IPS-18a (cell line): ENCODE data around the gene GPR68.
"Not testable (repeated sequence)": the region's sequence is repeated elsewhere in the genome, so short reads cannot be mapped to it uniquely, and the experiment has no call there.

Experiments
- H3K27ac ChIP-seq: one replicate; pipeline ENCODE4 v1.5.1; 2013; ENCODE audit warnings: low read length
- H3K27me3 ChIP-seq: one replicate; pipeline ENCODE4 v1.6.1; 2013; ENCODE audit warnings: mild to moderate bottlenecking, low read length; ENCODE audit not compliant: control insufficient read depth, insufficient read depth
- H3K36me3 ChIP-seq: one replicate; pipeline ENCODE4 v1.6.1; 2013; ENCODE audit warnings: low read depth, low read length; ENCODE audit not compliant: control insufficient read depth
- H3K4me1 ChIP-seq: one replicate; pipeline ENCODE4 v1.6.1; 2013; ENCODE audit warnings: low read depth, low read length; ENCODE audit not compliant: control insufficient read depth
- H3K4me3 ChIP-seq: one replicate; pipeline ENCODE4 v1.5.1; 2013; ENCODE audit warnings: low read length
- H3K9ac ChIP-seq: one replicate; pipeline ENCODE4 v1.6.1; 2013; ENCODE audit warnings: mild to moderate bottlenecking, low read length, moderate library complexity
- H3K9me3 ChIP-seq: one replicate; pipeline ENCODE4 v1.6.1; 2013; ENCODE audit warnings: low read depth, low read length; ENCODE audit not compliant: control insufficient read depth

The GPR68 gene

GRCh38 chr14:91232603-91233002, 11.9 kb downstream of the GPR68 start:
- Histone ChIP-seq H3K9ac (no peak overlapping the region), H3K9me3 (no peaks in the 10 kb centered on the region), H3K27ac (no peak overlapping the region), H3K4me1 (peaks cover 13% of the 10 kb centered on the region), H3K4me3 (no peak overlapping the region), H3K36me3 (no peaks in the 10 kb centered on the region), H3K27me3 (no peaks in the 10 kb centered on the region)

GRCh38 chr14:91232052-91232451, 12.5 kb downstream of the GPR68 start:
- no peak overlapping the region for H3K27ac ChIP-seq

DNA sequence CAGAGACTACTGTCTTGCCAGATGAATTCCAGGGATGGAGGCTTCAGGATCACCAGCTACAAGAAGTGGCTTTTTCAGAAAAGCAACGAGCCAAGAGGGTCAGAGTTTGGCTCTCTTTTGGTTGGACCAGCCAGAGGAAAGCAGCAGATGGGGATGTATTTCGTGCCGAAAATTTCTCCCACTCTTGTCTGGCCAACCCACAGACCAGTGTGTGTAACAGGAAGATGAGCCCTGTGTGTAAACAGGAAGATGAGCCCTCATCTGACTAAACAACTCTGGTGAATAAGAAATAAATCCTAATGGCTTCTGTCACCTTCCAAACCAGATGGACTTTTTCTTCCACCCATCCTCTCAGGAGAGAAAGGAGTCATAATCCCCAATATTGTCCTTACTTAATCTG, 13.1 kb downstream of the GPR68 start:
- Histone ChIP-seq H3K9ac (no peak overlapping the region), H3K27ac (no peak overlapping the region), H3K4me1 (peaks cover 13% of the 10 kb centered on the region)

More at GRCh38 chr14:91232052-91232451, 12.5 kb downstream of the GPR68 start:
- H3K27me3 ChIP-seq: no peaks in the 10 kb centered on the region
- H3K4me3 ChIP-seq: no peak overlapping the region
- peaks cover 13% of the 10 kb centered on the region for H3K4me1 ChIP-seq
- H3K9ac ChIP-seq: no peak overlapping the region
- no peaks in the 10 kb centered on the region for H3K9me3 ChIP-seq
- no peaks in the 10 kb centered on the region for H3K36me3 ChIP-seq

GRCh38 chr14:91230397-91231035, 14.0 kb downstream of the GPR68 start:
- Histone ChIP-seq H3K9me3 (no peaks in the 10 kb centered on the region), H3K36me3 (no peaks in the 10 kb centered on the region), H3K4me3 (no peak overlapping the region), H3K27me3 (no peaks in the 10 kb centered on the region), H3K27ac (no peak overlapping the region), H3K4me1 (peaks cover 13% of the 10 kb centered on the region), H3K9ac (no peak overlapping the region)

More for the DNA sequence above, 13.1 kb downstream of the GPR68 start:
- H3K9me3 ChIP-seq: no peaks in the 10 kb centered on the region
- no peaks in the 10 kb centered on the region for H3K27me3 ChIP-seq
- H3K4me3 ChIP-seq: no peak overlapping the region
- no peaks in the 10 kb centered on the region for H3K36me3 ChIP-seq

DNA sequence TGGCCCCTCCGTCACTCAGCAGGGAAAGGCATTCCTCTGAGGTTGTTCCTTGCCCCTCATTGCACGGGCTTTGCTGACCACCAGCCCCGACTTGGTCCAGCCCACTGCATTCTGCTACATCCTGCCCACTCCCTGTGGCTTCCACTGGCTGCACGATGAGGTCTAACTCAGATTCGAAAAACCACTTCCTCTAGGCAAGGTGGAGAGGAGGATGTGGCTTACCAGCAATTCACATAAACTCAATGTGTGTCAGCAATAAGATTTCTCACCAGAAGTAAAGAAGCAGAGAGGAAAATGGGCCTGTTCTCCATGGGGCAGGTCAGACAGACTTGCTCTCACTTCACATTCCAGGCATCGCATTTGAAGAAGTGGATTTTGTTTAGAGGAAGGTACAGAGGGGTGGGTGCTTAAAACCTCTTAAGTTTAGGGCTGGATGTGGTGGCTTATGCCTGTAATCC, 14.7 kb downstream of the GPR68 start:
- peaks cover 13% of the 10 kb centered on the region for H3K4me1 ChIP-seq
- no peak overlapping the region for H3K27ac ChIP-seq
- H3K9me3 ChIP-seq: no peaks in the 10 kb centered on the region
- H3K27me3 ChIP-seq: no peaks in the 10 kb centered on the region
- H3K36me3 ChIP-seq: no peaks in the 10 kb centered on the region
- no peak overlapping the region for H3K4me3 ChIP-seq
- H3K9ac ChIP-seq: no peak overlapping the region

- Histone ChIP-seq H3K4me3 (no peak overlapping the region), H3K4me1 (peaks cover 13% of the 10 kb centered on the region), H3K27me3 (no peaks in the 10 kb centered on the region), H3K27ac (no peak overlapping the region), H3K9ac (no peak overlapping the region), H3K9me3 (no peaks in the 10 kb centered on the region), H3K36me3 (no peaks in the 10 kb centered on the region)
Observed at GRCh38 chr14:91229005-91229382, 15.5 kb downstream of the GPR68 start.

GRCh38 chr14:91228112-91229004, 16.1 kb downstream of the GPR68 start:
- Histone ChIP-seq H3K27ac (no peak overlapping the region), H3K4me1 (peaks cover 13% of the 10 kb centered on the region), H3K27me3 (no peaks in the 10 kb centered on the region), H3K9me3 (no peaks in the 10 kb centered on the region), H3K4me3 (no peak overlapping the region), H3K36me3 (no peaks in the 10 kb centered on the region), H3K9ac (no peak overlapping the region)

DNA sequence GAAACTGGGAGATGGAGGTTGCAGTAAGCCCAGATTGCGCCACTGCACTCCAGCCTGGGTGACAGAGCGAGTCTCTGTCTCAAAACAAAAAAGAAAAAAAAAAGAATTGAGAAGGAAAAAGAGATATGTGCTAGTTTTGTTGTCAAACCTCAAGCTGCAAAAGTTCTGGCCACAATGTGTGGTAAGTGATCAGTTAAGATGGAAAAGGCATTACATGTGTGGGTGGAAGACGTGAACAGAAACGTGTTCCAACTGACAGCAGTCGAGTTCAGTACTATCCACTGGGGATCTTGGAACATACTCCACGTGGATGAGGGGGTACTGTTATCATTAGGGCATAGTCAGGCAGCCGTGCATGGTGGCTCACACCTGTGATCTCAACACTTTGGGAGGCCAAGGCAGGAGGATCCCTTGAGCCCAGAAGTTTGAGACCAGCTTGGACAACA, 17.3 kb downstream of the GPR68 start:
- Histone ChIP-seq H3K27ac (no peak overlapping the region), H3K4me1 (peaks cover 13% of the 10 kb centered on the region)

DNA sequence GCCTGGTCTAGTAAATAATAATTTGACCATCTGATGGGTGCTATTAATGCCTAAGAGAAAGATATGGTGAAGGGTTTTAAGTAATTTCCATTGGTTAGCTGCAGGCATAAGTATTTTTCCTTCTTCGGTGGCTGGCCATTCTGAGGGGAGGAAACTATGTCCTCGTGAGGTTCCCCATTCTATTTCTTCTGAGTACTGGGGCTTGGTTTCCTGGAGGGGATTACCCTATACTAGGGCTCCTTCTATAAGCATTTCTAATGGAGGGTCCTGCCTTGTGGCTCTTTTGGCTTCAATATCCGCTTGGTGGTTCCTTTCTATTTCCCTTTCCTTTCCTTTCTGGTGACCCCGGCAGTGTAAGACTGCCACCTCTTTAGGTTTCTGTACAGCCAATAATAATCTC, 18.1 kb downstream of the GPR68 start:
- H3K36me3 ChIP-seq, H3K9me3 ChIP-seq, H3K9ac ChIP-seq, H3K27me3 ChIP-seq, H3K4me3 ChIP-seq, H3K27ac ChIP-seq: not testable (repeated sequence)
- peaks cover 13% of the 10 kb centered on the region for H3K4me1 ChIP-seq

More for the DNA sequence above, 17.3 kb downstream of the GPR68 start:
- Histone ChIP-seq H3K27me3 (no peaks in the 10 kb centered on the region), H3K9ac (no peak overlapping the region), H3K9me3 (no peaks in the 10 kb centered on the region), H3K36me3 (no peaks in the 10 kb centered on the region), H3K4me3 (no peak overlapping the region)

DNA sequence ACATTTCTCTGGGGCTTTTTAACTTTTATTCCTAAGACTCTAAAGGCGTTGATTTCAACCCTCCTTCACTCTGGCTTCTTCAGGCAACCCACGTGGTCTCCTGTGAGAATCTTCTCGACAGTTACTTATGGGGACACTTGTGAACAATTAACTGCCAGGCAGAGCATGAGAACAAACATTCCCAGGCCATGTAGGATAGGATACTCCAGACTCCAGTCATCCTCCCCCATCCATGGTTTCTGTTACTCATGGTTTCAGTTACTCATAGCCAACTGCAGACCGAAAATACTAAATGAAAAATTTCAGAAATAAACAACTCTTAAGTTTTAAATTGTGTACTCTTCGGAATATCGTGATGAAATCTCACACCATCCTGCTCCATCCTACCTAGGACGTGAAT, 19.5 kb downstream of the GPR68 start:
- Histone ChIP-seq H3K4me3 (no peak overlapping the region), H3K36me3 (no peaks in the 10 kb centered on the region), H3K27me3 (no peaks in the 10 kb centered on the region), H3K27ac (no peak overlapping the region), H3K4me1 (peaks cover 13% of the 10 kb centered on the region), H3K9me3 (no peaks in the 10 kb centered on the region), H3K9ac (no peak overlapping the region)

GRCh38 chr14:91223028-91223783, 21.3 kb downstream of the GPR68 start:
- Histone ChIP-seq H3K27me3 (no peaks in the 10 kb centered on the region), H3K27ac (no peak overlapping the region), H3K9ac (no peak overlapping the region), H3K9me3 (no peaks in the 10 kb centered on the region), H3K4me1 (peaks cover 4% of the 10 kb centered on the region), H3K4me3 (no peak overlapping the region), H3K36me3 (no peaks in the 10 kb centered on the region)
